ENCODE results near the gene GFPT2.

GRCh38 chr5:180379355-180380070 is 26.4 kb upstream of the GFPT2 start:
- TF ChIP-seq, protein P1, sequence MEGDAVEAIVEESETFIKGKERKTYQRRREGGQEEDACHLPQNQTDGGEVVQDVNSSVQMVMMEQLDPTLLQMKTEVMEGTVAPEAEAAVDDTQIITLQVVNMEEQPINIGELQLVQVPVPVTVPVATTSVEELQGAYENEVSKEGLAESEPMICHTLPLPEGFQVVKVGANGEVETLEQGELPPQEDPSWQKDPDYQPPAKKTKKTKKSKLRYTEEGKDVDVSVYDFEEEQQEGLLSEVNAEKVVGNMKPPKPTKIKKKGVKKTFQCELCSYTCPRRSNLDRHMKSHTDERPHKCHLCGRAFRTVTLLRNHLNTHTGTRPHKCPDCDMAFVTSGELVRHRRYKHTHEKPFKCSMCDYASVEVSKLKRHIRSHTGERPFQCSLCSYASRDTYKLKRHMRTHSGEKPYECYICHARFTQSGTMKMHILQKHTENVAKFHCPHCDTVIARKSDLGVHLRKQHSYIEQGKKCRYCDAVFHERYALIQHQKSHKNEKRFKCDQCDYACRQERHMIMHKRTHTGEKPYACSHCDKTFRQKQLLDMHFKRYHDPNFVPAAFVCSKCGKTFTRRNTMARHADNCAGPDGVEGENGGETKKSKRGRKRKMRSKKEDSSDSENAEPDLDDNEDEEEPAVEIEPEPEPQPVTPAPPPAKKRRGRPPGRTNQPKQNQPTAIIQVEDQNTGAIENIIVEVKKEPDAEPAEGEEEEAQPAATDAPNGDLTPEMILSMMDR (IDR thresholded peaks at IDR 0.05 in 2 of 3, conservative IDR thresholded peaks at IDR 0.05 in 1 of 3; ENCODE audit: insufficient read depth in 2 of 3, low read depth in 1 of 3, low read length in 3 of 3), result no peak
- TF ChIP-seq NFIC (IDR thresholded peaks at IDR 0.05), result no peak
- TF ChIP-seq ZBTB1 (CRISPR knock-in tag; IDR thresholded peaks at IDR 0.05; ENCODE audit: borderline replicate concordance, low read depth), result no peak
- TF ChIP-seq ARID2 (IDR thresholded peaks at IDR 0.05), result no peak
- no peak for TF ChIP-seq ZNF143 (CRISPR knock-in tag; IDR thresholded peaks at IDR 0.05)
- no peak for TF ChIP-seq MAX (CRISPR knock-in tag; IDR thresholded peaks at IDR 0.05)
- TF ChIP-seq, protein P2, sequence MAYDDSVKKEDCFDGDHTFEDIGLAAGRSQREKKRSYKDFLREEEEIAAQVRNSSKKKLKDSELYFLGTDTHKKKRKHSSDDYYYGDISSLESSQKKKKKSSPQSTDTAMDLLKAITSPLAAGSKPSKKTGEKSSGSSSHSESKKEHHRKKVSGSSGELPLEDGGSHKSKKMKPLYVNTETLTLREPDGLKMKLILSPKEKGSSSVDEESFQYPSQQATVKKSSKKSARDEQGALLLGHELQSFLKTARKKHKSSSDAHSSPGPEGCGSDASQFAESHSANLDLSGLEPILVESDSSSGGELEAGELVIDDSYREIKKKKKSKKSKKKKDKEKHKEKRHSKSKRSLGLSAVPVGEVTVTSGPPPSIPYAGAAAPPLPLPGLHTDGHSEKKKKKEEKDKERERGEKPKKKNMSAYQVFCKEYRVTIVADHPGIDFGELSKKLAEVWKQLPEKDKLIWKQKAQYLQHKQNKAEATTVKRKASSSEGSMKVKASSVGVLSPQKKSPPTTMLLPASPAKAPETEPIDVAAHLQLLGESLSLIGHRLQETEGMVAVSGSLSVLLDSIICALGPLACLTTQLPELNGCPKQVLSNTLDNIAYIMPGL (CRISPR knock-in tag; IDR thresholded peaks at IDR 0.05), result no peak
- TF ChIP-seq E4F1 (CRISPR knock-in tag; IDR thresholded peaks at IDR 0.05; ENCODE audit: borderline replicate concordance), result no peak
- TF ChIP-seq GABPA (tag; conservative IDR thresholded peaks at IDR 0.05; ENCODE audit: low read depth), result no peak

All from K562 (cell line).